ENCODE data around the gene CHRNA5.

GRCh38 chr15:78565097-78565950, at the start of gene CHRNA5:
- no peak for TF ChIP-seq CTCF (conservative IDR thresholded peaks at IDR 0.05 in 1 of 2, IDR thresholded peaks at IDR 0.05 in 1 of 2; ENCODE audit: extremely low read depth in 1 of 2, insufficient read depth in 1 of 2, low read depth in 1 of 2, low read length in 2 of 2)
- TF ChIP-seq EZH2 (IDR thresholded peaks at IDR 0.05; ENCODE audit: borderline replicate concordance, low read length), result no peak
